Measurements from ENCODE around the gene LMAN2L.

GRCh38 chr2:96691022-96691612 lies 48.7 kb downstream of the LMAN2L start:
- TF ChIP-seq TAF1 (IDR thresholded peaks at IDR 0.05; ENCODE audit: borderline replicate concordance, low read depth, low read length) (no peak), POLR2AphosphoS5 (IDR thresholded peaks at IDR 0.05; ENCODE audit: low read depth, low read length) (no peak), POLR2A (IDR thresholded peaks at IDR 0.05; ENCODE audit: low read depth, low read length) (no peak)

All from GM12892 (cell line).